Measurements from ENCODE around the gene RAD51B. TPM values are rescaled to one million over a fixed set of nuclear protein-coding genes. Genes with fewer than 3 reads are reported as not detected.

Gene RAD51B
- total RNA-seq, 6 experiments from 2014 or later: 2.7 to 5.8 (median 4.3) TPM

- ATAC-seq (no peak), DNase-seq (no peak)
- peaks cover 0 to 21% (median 0%) of the 10 kb centered on the region in 4 donors for H3K4me1 ChIP-seq
- TF ChIP-seq POLR2A (IDR thresholded peaks at IDR 0.05): no peak
- no peak for TF ChIP-seq CTCF (IDR thresholded peaks at IDR 0.05)
- no peak overlapping the region for H3K27ac ChIP-seq
- no peaks in the 10 kb centered on the region for H3K9me3 ChIP-seq
- no peaks in the 10 kb centered on the region for H3K36me3 ChIP-seq
- H3K4me3 ChIP-seq: no peak overlapping the region
- 66% methylated on average over 2 of the region's 4 CpGs for WGBS (ENCODE audit: insufficient coverage, low coverage, low lambda C conversion rate, missing lambda C conversion rate)
- no peaks in the 10 kb centered on the region for H3K27me3 ChIP-seq
- intact Hi-C loops (cut with DNase I): no loop called here
Measured at GRCh38 chr14:68702135-68702534, 882.6 kb downstream of the RAD51B start.

- DNase-seq (no peak), ATAC-seq (no peak)
- intact Hi-C loops (cut with DNase I): no loop called here
- 100% methylated on average over 2 of the region's 3 CpGs for WGBS (ENCODE audit: insufficient coverage, low coverage, low lambda C conversion rate, missing lambda C conversion rate)
- peaks cover 0 to 21% (median 0%) of the 10 kb centered on the region in 4 donors for H3K4me1 ChIP-seq
- H3K36me3 ChIP-seq: no peaks in the 10 kb centered on the region
- no peak for TF ChIP-seq POLR2A (IDR thresholded peaks at IDR 0.05)
- no peak for TF ChIP-seq CTCF (IDR thresholded peaks at IDR 0.05)
- no peaks in the 10 kb centered on the region for H3K27me3 ChIP-seq
- H3K4me3 ChIP-seq: no peak overlapping the region
- H3K27ac ChIP-seq: no peak overlapping the region
- H3K9me3 ChIP-seq: no peaks in the 10 kb centered on the region
Measured at GRCh38 chr14:68702578-68702977, 883.0 kb downstream of the RAD51B start.

GRCh38 chr14:68703093-68703492 lies 883.5 kb downstream of the RAD51B start:
- H3K36me3 ChIP-seq: no peaks in the 10 kb centered on the region
- H3K4me3 ChIP-seq: no peak overlapping the region
- peak in 1 of 4 donors; percentile 49 for ATAC-seq
- WGBS (ENCODE audit: insufficient coverage, low coverage, low lambda C conversion rate, missing lambda C conversion rate): 64% methylated on average over 9 of the region's 10 CpGs
- H3K27me3 ChIP-seq: no peaks in the 10 kb centered on the region
- no peak for DNase-seq
- no peaks in the 10 kb centered on the region for H3K9me3 ChIP-seq
- peaks cover 0 to 24% (median 0%) of the 10 kb centered on the region in 4 donors for H3K4me1 ChIP-seq
- intact Hi-C loops (cut with DNase I): no loop called here
- H3K27ac ChIP-seq: no peak overlapping the region
- no peak for TF ChIP-seq CTCF (IDR thresholded peaks at IDR 0.05)
- no peak for TF ChIP-seq POLR2A (IDR thresholded peaks at IDR 0.05)

- peaks cover 0 to 44% (median 0%) of the 10 kb centered on the region in 4 donors for H3K4me1 ChIP-seq
- DNase-seq (peak in 1 of 3 donors; percentile 43), ATAC-seq (peak in 1 of 4 donors; percentile 14)
- H3K4me3 ChIP-seq: no peak overlapping the region
- no peaks in the 10 kb centered on the region for H3K9me3 ChIP-seq
- 84% methylated on average over 5 of the region's 16 CpGs for WGBS (ENCODE audit: insufficient coverage, low coverage, low lambda C conversion rate, missing lambda C conversion rate)
- TF ChIP-seq POLR2A (IDR thresholded peaks at IDR 0.05): no peak
- no peak for TF ChIP-seq CTCF (IDR thresholded peaks at IDR 0.05)
- H3K36me3 ChIP-seq: no peaks in the 10 kb centered on the region
- H3K27ac ChIP-seq: peak overlapping the region in 1 of 3 donors; percentile 47
- intact Hi-C loops (cut with DNase I): no loop called here
- no peaks in the 10 kb centered on the region for H3K27me3 ChIP-seq
Measured at GRCh38 chr14:68704736-68705720, 885.4 kb downstream of the RAD51B start.
